HepG2 (cell line): ENCODE measurements around the gene MED23. TPM values are rescaled to one million over a fixed set of nuclear protein-coding genes. Genes with fewer than 3 reads are reported as not detected.

ENCODE experiments used
- BHLHE40 ChIP-seq: IDR thresholded peaks from 2 replicates; pipeline ENCODE4 v1.6.1; 2011; ENCODE audit warnings: low read length, improper control_type of control experiment
- ERF ChIP-seq: IDR thresholded peaks from 2 replicates; pipeline ENCODE4 v1.6.1; 2018; ENCODE audit warnings: missing biosample characterization, missing genetic modification reagents
- FOXK1 ChIP-seq: sonication (generic); formaldehyde crosslinking; IDR thresholded peaks from 2 replicates; pipeline ENCODE4 v1.4.0; 2020; ENCODE audit warnings: low read depth, missing genetic modification reagents, borderline replicate concordance
- FOXP1 ChIP-seq, 2 experiments: fragments of 450-650 bp in 1 of 2; IDR thresholded peaks; 2 replicates each; pipeline ENCODE4 v1.6.1; 2017 to 2018; ENCODE audit warnings: antibody characterized with exemption in 1 of 2
- GMEB2 ChIP-seq: IDR thresholded peaks from 2 replicates; pipeline ENCODE4 v1.6.1; 2016; ENCODE audit warnings: missing biosample characterization, missing genetic modification reagents, low read depth
- IRF2 ChIP-seq: IDR thresholded peaks from 2 replicates; pipeline ENCODE4 v1.6.1; 2018; ENCODE audit warnings: missing genetic modification reagents, missing compliant biosample characterization
- MAFK ChIP-seq, 2 experiments: IDR thresholded peaks in 1 of 2; conservative IDR thresholded peaks in 1 of 2; 2 replicates each; pipeline ENCODE4 v1.6.1; 2011; ENCODE audit warnings: improper control_type of control experiment in 2 of 2, low read length in 2 of 2
- MBD4 ChIP-seq: IDR thresholded peaks from 2 replicates; pipeline ENCODE4 v1.6.1; 2012; ENCODE audit warnings: low read length, inconsistent platforms, borderline replicate concordance
- MIXL1 ChIP-seq: IDR thresholded peaks from 2 replicates; pipeline ENCODE4 v1.6.1; 2016
- NFIC ChIP-seq: IDR thresholded peaks from 2 replicates; pipeline ENCODE4 v1.6.1; 2012; ENCODE audit warnings: mild to moderate bottlenecking, low read length, inconsistent platforms
- POGZ ChIP-seq: sonication (generic); formaldehyde crosslinking; IDR thresholded peaks from 2 replicates; pipeline ENCODE4 v1.4.0; 2020; ENCODE audit warnings: mild to moderate bottlenecking, missing genetic modification reagents
- RBFOX2 ChIP-seq: fragments of 200-400 bp; formaldehyde crosslinking; IDR thresholded peaks from 2 replicates; pipeline ENCODE4 v1.6.1; 2017; ENCODE audit warnings: low read depth, mild to moderate bottlenecking, low read length
- SKIL ChIP-seq: sonication (generic); formaldehyde crosslinking; IDR thresholded peaks from 2 replicates; pipeline ENCODE4 v1.8.0; 2022; ENCODE audit warnings: missing genetic modification reagents, mild to moderate bottlenecking, moderate library complexity, borderline replicate concordance
- SMYD3 ChIP-seq: sonication (generic); formaldehyde crosslinking; IDR thresholded peaks from 2 replicates; pipeline ENCODE4 v1.8.1; 2023; ENCODE audit warnings: mild to moderate bottlenecking, missing genetic modification reagents
- SP140L ChIP-seq: sonication (generic); formaldehyde crosslinking; IDR thresholded peaks from 2 replicates; pipeline ENCODE4 v1.4.0; 2020; ENCODE audit warnings: missing genetic modification reagents, borderline replicate concordance
- ZBTB20 ChIP-seq: sonication (generic); formaldehyde crosslinking; IDR thresholded peaks from 2 replicates; pipeline ENCODE4 v1.8.1; 2023; ENCODE audit warnings: missing genetic modification reagents, low read depth, mild to moderate bottlenecking, borderline replicate concordance
- ZBTB26 ChIP-seq: IDR thresholded peaks from 2 replicates; pipeline ENCODE4 v1.6.1; 2016; ENCODE audit warnings: missing compliant biosample characterization, missing genetic modification reagents, borderline replicate concordance
- ZNF101 ChIP-seq: sonication (generic); formaldehyde crosslinking; IDR thresholded peaks from 2 replicates; pipeline ENCODE4 v1.4.0; 2020; ENCODE audit warnings: mild to moderate bottlenecking, low read depth, missing genetic modification reagents, borderline replicate concordance
- ZNF556 ChIP-seq: sonication (generic); formaldehyde crosslinking; IDR thresholded peaks from 2 replicates; pipeline ENCODE4 v1.4.0; 2020; ENCODE audit warnings: mild to moderate bottlenecking, missing genetic modification reagents, borderline replicate concordance
- ZNF644 ChIP-seq: IDR thresholded peaks from 2 replicates; pipeline ENCODE4 v1.6.1; 2016; ENCODE audit warnings: low read depth
- ZNF713 ChIP-seq: sonication (generic); formaldehyde crosslinking; IDR thresholded peaks from 2 replicates; pipeline ENCODE4 v1.4.0; 2020; ENCODE audit warnings: mild to moderate bottlenecking, missing genetic modification reagents
- ZNF740 ChIP-seq: sonication (generic); formaldehyde crosslinking; IDR thresholded peaks from 2 replicates; pipeline ENCODE4 v1.4.0; 2020; ENCODE audit warnings: missing genetic modification reagents
- ZNF761 ChIP-seq: sonication (generic); formaldehyde crosslinking; conservative IDR thresholded peaks from 2 replicates; pipeline ENCODE4 v1.4.0; 2020; ENCODE audit warnings: mild to moderate bottlenecking, missing genetic modification reagents
- polyA plus RNA-seq, 8 experiments: library from polyadenylated mRNA; depleted of rRNA in 3 of 8; stranded (reverse) in 7 of 8; unstranded in 1 of 8; fragments of >200 nt; fragmentation: Illumina TruSeq in 4 of 8; extraction: Trizol in 4 of 8; gene quantifications; 2 replicates each; pipeline versions ENCODE4 v1.2.1 to v1.2.3, GENCODE V29; 2011 to 2016; ENCODE audit warnings: low read depth in 4 of 8, missing spikeins in 1 of 8, mixed read lengths in 1 of 8; ENCODE audit not compliant: insufficient read depth in 1 of 8
- total RNA-seq, 5 experiments: library from RNA; depleted of rRNA; stranded (reverse); fragments of >200 nt; fragmentation: Illumina TruSeq; extraction: Trizol; gene quantifications; 2 replicates each; pipeline ENCODE4 v1.2.3, GENCODE V29; 2016; ENCODE audit warnings: low read depth in 1 of 5
- TF ChIP-seq, protein P1 (sequence below): sonication (generic); formaldehyde crosslinking; IDR thresholded peaks from 2 replicates; pipeline ENCODE4 v1.5.0; 2020; ENCODE audit warnings: mild to moderate bottlenecking, missing genetic modification reagents

Gene MED23
- total and polyA plus RNA-seq, 2 of the 13 experiments (the other 11 are each of a cell fraction or from before 2014, with no cell fraction given): 34.9 to 50.5 TPM

GRCh38 chr6:131631625-131632289 is 3.7 kb upstream of the MED23 start (continued):
- TF ChIP-seq GMEB2 (CRISPR knock-in tag) (no peak), FOXK1 (CRISPR knock-in tag) (peak; percentile 74), FOXP1 (IDR thresholded peaks at IDR 0.05) (no peak), FOXP1 (CRISPR knock-in tag; IDR thresholded peaks at IDR 0.05) (peak; percentile 79; the same call in 1 of the 2 replicates), IRF2 (CRISPR knock-in tag) (no peak), BHLHE40 (no peak), MIXL1 (CRISPR knock-in tag) (peak; percentile 9; the same call in 1 of the 2 replicates), SKIL (CRISPR knock-in tag) (no peak), RBFOX2 (no peak), ZNF101 (CRISPR knock-in tag) (no peak), ZNF713 (CRISPR knock-in tag) (no peak), SP140L (no peak), NFIC (no peak), ZNF556 (CRISPR knock-in tag) (no peak), POGZ (CRISPR knock-in tag) (0 out of 2 replicates have a peak, but pooled peaks have one; percentile 41), ZNF740 (CRISPR knock-in tag) (no peak), ZBTB20 (peak; percentile 97; the same call in 1 of the 2 replicates), SMYD3 (CRISPR knock-in tag) (no peak), ERF (CRISPR knock-in tag) (no peak), MBD4 (no peak), MAFK (conservative IDR thresholded peaks at IDR 0.05 in 1 of 2, IDR thresholded peaks at IDR 0.05 in 1 of 2; ENCODE audit: low read length in 2 of 2) (no peak), ZBTB26 (CRISPR knock-in tag) (no peak), ZNF761 (no peak), ZNF644 (CRISPR knock-in tag) (peak; percentile 50; the same call in 1 of the 2 replicates)
- TF ChIP-seq, protein P1, sequence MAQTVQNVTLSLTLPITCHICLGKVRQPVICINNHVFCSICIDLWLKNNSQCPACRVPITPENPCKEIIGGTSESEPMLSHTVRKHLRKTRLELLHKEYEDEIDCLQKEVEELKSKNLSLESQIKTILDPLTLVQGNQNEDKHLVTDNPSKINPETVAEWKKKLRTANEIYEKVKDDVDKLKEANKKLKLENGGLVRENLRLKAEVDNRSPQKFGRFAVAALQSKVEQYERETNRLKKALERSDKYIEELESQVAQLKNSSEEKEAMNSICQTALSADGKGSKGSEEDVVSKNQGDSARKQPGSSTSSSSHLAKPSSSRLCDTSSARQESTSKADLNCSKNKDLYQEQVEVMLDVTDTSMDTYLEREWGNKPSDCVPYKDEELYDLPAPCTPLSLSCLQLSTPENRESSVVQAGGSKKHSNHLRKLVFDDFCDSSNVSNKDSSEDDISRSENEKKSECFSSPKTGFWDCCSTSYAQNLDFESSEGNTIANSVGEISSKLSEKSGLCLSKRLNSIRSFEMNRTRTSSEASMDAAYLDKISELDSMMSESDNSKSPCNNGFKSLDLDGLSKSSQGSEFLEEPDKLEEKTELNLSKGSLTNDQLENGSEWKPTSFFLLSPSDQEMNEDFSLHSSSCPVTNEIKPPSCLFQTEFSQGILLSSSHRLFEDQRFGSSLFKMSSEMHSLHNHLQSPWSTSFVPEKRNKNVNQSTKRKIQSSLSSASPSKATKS: no peak
